Hematopoietic multipotent progenitor cell treated with erythropoietin and hydrocortisone succinate and interleukin-3 and kit ligand, for 8 days (in vitro differentiated cells): ENCODE data around the gene B4GALT7.

ENCODE experiments used
- DNase-seq: peaks from one replicate; pipeline ENCODE4 v3.0.0-alpha.2; 2015

B4GALT7 gene

GRCh38 chr5:177594071-177594470, 5.9 kb upstream of the B4GALT7 start:
- no peak for DNase-seq

- DNase-seq, result no peak
These were observed 4.8 kb upstream of the B4GALT7 start for GRCh38 chr5:177595026-177595585.

- no peak for DNase-seq
These were observed 3.7 kb upstream of the B4GALT7 start for GRCh38 chr5:177595991-177596774.

- no peak for DNase-seq
These were observed 3.1 kb upstream of the B4GALT7 start for GRCh38 chr5:177596775-177597238.

- no peak for DNase-seq
These were observed 1.5 kb upstream of the B4GALT7 start for GRCh38 chr5:177598477-177598876.

- peak; percentile 17 for DNase-seq
These were observed 631 bp downstream of the B4GALT7 start for GRCh38 chr5:177600508-177601018.

- no peak for DNase-seq
These were observed 1.2 kb downstream of the B4GALT7 start for GRCh38 chr5:177601126-177601525.

GRCh38 chr5:177601577-177602457, 1.9 kb downstream of the B4GALT7 start:
- peak; percentile 20 for DNase-seq

- no peak for DNase-seq
These were observed 2.5 kb downstream of the B4GALT7 start for GRCh38 chr5:177602458-177602830.

- DNase-seq, result no peak
These were observed 3.7 kb downstream of the B4GALT7 start for GRCh38 chr5:177603631-177604030.

- no peak for DNase-seq
These were observed 4.2 kb downstream of the B4GALT7 start for GRCh38 chr5:177604116-177604521.

GRCh38 chr5:177604656-177605055, 4.7 kb downstream of the B4GALT7 start:
- no peak for DNase-seq

- DNase-seq, result no peak
These were observed 5.1 kb downstream of the B4GALT7 start for GRCh38 chr5:177605078-177605477.

- no peak for DNase-seq
These were observed 5.7 kb downstream of the B4GALT7 start for GRCh38 chr5:177605667-177606066.

- DNase-seq, result no peak
These were observed 6.4 kb downstream of the B4GALT7 start for GRCh38 chr5:177606071-177607051.

- no peak for DNase-seq
These were observed 7.2 kb downstream of the B4GALT7 start for GRCh38 chr5:177607115-177607451.

- peak; percentile 72 for DNase-seq
These were observed 7.7 kb downstream of the B4GALT7 start for GRCh38 chr5:177607452-177608192.

GRCh38 chr5:177608243-177609075, 8.5 kb downstream of the B4GALT7 start:
- no peak for DNase-seq

GRCh38 chr5:177609076-177610059, 9.4 kb downstream of the B4GALT7 start:
- DNase-seq, result no peak
